ENCODE results near the gene RHOG.
A peak's percentile ranks its signal among the peaks of the same experiment; 100 is the strongest.
"Not testable (repeated sequence)": the region's sequence is repeated elsewhere in the genome, so short reads cannot be mapped to it uniquely, and the experiment has no call there.

RHOG gene

DNA sequence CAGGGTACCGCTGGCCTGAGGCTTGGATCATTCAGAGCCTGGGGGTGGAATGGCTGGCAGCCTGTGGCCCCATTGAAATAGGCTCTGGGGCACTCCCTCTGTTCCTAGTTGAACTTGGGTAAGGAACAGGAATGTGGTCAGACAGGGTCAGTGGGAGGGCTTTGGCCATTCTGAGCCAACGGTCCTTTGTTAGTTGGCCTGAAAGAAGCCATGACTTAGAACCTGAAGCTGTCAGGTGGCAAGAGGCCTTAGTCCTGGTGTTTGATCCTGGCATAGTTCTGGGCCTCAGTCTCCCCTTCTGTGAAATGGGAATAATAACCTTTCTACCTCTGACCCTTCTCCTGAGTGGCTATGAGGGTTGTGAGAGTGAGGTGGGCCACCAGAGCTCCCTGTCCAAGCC is 24.1 kb downstream of the RHOG start:
- H3K27ac ChIP-seq, result no peak overlapping the region

DNA sequence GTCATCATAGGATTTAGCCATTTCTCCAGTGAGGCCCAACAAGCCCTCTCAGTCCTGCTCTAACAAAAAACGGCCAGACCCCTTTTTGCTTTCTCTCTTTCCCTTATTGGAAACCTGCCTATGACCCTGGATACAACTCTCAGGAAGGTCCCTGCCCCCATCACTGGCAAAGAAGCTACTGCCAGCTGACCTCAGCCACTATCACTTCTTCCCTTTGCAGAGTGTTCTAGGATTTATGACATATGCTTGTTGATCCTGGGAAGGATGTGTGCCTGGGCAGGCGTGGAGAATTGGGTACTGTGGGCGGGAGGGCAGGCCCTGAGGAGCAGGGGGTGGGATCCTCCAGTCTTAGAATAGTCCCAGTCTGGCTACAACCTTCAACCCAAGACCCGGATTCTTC is 24.9 kb downstream of the RHOG start:
- no peak for DNase-seq (ENCODE audit: low read depth, low spot score)
- no peak overlapping the region for H3K27ac ChIP-seq

More for the DNA sequence above, 24.1 kb downstream of the RHOG start:
- DNase-seq (ENCODE audit: low read depth, low spot score), result no peak

GRCh38 chr11:3814832-3815231 is 25.9 kb downstream of the RHOG start:
- DNase-seq (ENCODE audit: low read depth, low spot score); H3K27ac ChIP-seq: not testable (repeated sequence)

DNA sequence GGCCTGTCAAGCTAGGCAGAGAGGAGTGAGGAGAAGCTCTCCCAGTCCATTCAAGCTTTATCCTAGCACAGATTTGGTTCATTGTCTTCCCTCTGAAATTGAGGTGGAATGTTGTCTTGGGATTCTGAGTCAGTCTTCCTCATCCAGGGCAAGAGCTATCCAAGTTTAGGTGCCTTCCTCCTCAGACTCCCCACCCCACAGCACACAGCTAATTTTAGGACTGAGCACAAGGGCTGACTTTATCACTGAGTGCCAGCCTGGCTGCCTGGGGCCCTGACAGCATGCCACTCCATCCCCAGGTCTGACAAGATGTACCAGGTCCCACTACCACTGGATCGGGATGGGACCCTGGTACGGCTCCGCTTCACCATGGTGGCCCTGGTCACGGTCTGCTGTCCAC is 29.8 kb downstream of the RHOG start:
- no peak overlapping the region for H3K27ac ChIP-seq
- no peak for DNase-seq (ENCODE audit: low read depth, low spot score)

- DNase-seq (ENCODE audit: low read depth, low spot score), result no peak
- no peak overlapping the region for H3K27ac ChIP-seq
Measured at GRCh38 chr11:3810446-3810845, 30.3 kb downstream of the RHOG start.

GRCh38 chr11:3809624-3809928 is 31.2 kb downstream of the RHOG start:
- H3K27ac ChIP-seq, result no peak overlapping the region
- DNase-seq (ENCODE audit: low read depth, low spot score), result no peak

- peak; percentile 24 for DNase-seq (ENCODE audit: low read depth, low spot score)
- H3K27ac ChIP-seq, result peak overlapping the region; percentile 64
Measured at GRCh38 chr11:3808861-3809623, 31.7 kb downstream of the RHOG start.

GRCh38 chr11:3807909-3808860 is 32.6 kb downstream of the RHOG start, which contains the start of gene PGAP2:
Gene PGAP2, plus strand, starts transcription at chr11:3808560. Its CDS starts 2,700 bp downstream, at chr11:3811260.
- H3K27ac ChIP-seq, result peak within 1 kb of the TSS; percentile 64
- peak; percentile 16 for DNase-seq (ENCODE audit: low read depth, low spot score)

DNA sequence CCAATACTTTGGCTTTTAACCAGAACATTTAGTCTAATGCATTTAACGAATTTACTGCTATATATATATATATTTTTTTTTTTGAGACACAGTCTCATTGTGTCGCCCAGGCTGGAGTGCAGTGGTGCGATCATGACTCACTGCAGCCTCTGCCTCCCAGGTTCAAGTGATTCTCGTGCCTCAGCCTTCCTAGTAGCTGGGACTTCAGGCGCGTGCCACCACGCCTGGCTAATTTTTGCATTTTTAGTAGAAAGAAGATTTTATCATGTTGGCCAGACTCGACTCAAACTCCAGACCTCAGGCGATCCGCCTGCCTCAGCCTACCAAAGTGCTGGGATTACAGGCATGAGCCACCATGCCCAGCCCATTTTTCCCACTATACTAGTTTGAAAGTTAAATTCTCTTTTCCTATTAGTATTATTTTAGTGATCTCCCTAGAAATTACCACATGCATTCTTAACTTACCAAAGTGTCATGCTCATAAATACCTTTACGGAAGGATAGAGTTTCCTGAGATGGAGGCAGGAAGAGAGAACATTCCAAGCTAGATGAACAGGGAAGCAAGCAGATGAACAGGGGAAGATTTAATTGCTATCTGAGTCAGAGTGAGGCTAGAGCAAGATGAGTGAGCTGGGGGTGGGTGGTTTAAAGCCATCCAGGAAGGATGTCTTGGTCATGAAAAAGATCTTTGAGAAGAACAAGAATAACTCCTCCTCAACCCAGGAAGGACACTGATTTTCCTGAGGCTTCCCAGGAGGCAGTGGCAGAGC is 36.8 kb downstream of the RHOG start:
- DNase-seq (ENCODE audit: low read depth, low spot score), result no peak
- H3K27ac ChIP-seq, result peak overlapping the region; percentile 67

DNA sequence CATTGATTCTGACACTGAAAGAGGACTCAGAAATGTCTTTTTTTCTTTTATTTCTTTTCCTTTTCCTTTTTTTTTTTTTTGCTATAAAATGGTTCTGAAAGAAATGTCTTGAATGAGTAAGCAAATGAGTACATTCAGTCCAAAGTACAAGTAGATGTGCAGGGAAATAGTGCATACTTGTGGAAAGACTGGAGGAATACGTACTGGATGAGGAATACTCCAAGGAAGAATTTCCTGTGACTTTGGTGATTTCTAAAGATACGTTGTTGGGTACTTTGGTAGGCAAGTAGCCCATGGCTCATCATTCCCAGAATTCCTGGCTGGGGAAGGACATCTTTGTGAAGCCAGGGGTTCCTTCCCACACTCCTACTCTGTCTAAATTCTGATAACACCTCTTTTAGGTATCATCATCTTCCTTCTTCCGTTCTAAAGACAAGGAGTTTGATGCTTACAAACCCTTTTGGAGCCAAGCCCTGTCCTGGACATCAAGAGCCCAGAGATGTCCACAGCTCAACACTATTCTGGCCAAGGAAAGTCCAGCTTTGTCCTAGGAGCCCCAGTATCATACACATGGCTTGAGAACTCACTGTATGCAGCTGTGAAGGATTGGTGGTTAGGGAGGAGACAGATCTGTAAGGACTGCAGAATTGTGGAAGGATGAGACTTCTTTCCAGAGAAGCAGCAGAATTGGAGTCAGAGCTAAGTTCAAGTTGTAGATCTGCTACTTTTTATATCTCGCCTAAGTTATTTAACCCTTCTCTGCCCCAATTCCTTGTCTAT is 38.6 kb downstream of the RHOG start:
- H3K27ac ChIP-seq, result no peak overlapping the region
- DNase-seq (ENCODE audit: low read depth, low spot score), result no peak

GRCh38 chr11:3799873-3800272 is 40.9 kb downstream of the RHOG start:
- H3K27ac ChIP-seq, result no peak overlapping the region

DNA sequence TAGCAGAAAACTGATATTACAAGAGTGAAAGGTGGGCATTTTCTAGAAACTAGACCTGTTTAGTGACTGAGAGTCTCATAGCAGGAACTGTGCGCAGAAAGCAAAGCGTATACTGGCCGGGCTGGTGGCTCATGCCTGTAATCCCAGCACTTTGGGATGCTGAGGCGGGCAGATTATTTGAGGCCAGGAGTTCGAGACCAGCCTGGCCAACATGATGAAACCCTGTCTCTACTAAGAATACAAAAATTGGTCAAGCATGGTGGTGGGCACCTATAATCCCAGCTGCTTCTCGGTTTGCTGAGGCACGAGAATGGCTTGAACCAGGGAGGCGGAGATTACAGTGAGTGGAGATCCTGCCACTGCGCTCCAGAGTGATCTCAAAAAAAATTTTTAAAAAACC is 41.6 kb downstream of the RHOG start:
- no peak overlapping the region for H3K27ac ChIP-seq
- DNase-seq (ENCODE audit: low read depth, low spot score), result no peak

More at GRCh38 chr11:3799873-3800272, 40.9 kb downstream of the RHOG start:
- DNase-seq (ENCODE audit: low read depth, low spot score), result no peak

GRCh38 chr11:3797329-3798090 is 43.2 kb downstream of the RHOG start, which contains the start of gene NUP98:
Gene NUP98, minus strand, starts transcription at chr11:3797554. Its CDS starts 15,437 bp downstream, at chr11:3782117.
- peak; percentile 99 for DNase-seq (ENCODE audit: low read depth, low spot score)
- peak within 1 kb of the TSS; percentile 81 for H3K27ac ChIP-seq

DNA sequence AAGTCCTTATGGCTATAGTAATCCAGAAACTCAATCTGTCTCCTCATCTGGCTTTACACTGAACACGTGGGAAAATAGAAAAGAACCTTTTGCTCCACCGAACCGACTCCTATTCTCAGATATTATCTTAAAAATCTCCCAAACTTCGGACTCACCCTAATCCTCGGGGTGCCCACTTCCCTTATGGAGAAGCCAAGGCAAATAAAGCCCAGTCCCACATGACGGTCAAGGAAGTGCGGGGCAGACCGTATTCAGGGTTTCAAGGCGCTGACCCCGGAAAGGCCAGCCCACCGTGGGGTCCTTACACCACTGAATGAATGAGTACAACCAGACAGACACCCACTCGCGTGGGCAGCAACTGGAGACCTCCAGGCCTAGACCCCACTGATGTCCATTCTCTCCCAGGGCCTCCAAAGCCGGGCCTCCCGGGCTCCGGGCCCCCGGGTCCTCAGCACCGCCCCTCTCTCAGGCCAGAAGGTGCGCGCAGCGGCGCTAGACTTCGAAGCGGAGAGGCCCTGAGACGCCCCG is 43.9 kb downstream of the RHOG start:
- H3K27ac ChIP-seq, result peak overlapping the region; percentile 81

DNA sequence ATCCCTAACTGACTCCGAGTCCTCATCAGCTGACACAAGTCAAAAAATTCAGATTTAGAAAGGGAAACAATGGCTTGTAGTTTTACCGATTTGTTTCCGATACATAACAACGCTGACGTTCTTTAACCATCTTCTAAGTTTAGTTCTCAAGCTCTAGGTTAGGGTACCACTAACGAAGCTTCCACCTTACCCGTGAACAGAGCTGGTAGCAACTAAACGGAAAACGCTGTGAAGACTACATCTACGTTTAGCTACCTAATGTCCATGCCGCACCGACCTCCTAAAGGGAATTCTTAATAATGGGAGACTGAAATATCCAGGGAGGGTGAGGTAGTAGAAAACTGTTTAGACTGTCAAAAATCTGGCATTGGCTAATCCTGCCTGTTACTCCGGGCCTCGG is 44.4 kb downstream of the RHOG start:
- DNase-seq (ENCODE audit: low read depth, low spot score), result no peak

More for the DNA sequence above, 43.9 kb downstream of the RHOG start:
- DNase-seq (ENCODE audit: low read depth, low spot score), result no peak

DNA sequence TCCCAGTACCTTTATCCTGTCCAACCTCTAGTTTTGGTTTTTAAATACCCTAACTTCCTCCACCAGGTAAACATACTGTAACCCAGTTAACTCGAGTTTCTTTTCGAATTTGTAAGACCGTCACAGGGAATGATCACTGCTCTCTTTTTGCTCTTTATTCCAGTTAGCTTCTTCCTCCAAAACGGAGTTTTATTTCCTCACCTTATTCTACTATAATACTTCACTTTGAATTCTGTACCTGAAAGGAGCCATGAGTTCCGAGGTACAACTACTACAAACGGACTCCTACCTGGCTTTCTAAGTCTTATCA is 44.8 kb downstream of the RHOG start:
- H3K27ac ChIP-seq, result no peak overlapping the region
- DNase-seq (ENCODE audit: low read depth, low spot score), result no peak

More for the DNA sequence above, 44.4 kb downstream of the RHOG start:
- peak overlapping the region; percentile 81 for H3K27ac ChIP-seq

- no peak overlapping the region for H3K27ac ChIP-seq
- DNase-seq (ENCODE audit: low read depth, low spot score), result no peak
Measured at GRCh38 chr11:3795131-3796001, 45.4 kb downstream of the RHOG start.

DNA sequence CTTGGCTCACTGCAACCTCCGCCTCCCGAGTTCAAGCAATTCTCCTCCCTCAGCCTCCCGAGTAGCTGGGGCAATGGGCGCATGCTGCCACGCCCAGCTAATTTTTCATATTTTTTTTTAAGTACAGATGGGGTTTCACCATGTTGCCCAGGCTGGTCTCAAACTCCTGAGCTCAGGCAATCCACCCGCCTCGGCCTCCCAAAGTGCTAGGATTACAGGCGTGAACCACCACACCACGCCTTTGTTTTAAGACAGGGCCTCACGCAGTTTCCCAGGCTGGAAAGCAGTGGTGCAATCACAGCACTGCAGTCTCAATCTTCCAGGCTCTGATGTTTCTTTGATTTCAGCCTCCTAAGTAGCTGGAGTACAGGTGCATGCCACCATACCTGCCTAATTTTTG is 46.4 kb downstream of the RHOG start:
- not testable (repeated sequence) for H3K27ac ChIP-seq; DNase-seq (ENCODE audit: low read depth, low spot score)
